Measurements from ENCODE around the gene DTHD1.

GRCh38 chr4:36329228-36329627, 47.8 kb downstream of the DTHD1 start:
- TF ChIP-seq SUZ12 (IDR thresholded peaks at IDR 0.05; ENCODE audit: extremely low read depth, insufficient read depth, insufficient read length) (no peak), ZNF274 (IDR thresholded peaks at IDR 0.05; ENCODE audit: low read depth, low read length) (no peak), YY1 (IDR thresholded peaks at IDR 0.05; ENCODE audit: insufficient read depth, insufficient read length) (no peak)

Data from NT2/D1 (cell line).